Ascending aorta (tissue), 2 donors: ENCODE measurements around the gene SPRED2. TPM values are rescaled to one million over a fixed set of nuclear protein-coding genes. Genes with fewer than 3 reads are reported as not detected.
A peak's percentile ranks its signal among the peaks of the same experiment; 100 is the strongest.

Experiments
- DNase-seq, 2 donors: peaks; one replicate each; pipeline ENCODE4 v3.0.0-alpha.2; 2019; ENCODE audit warnings: low spot score in 2 of 2
- H3K27ac ChIP-seq, 2 donors: fragments of 200-600 bp; sonication (generic); one replicate each; pipeline ENCODE4 v1.5.1; 2016 to 2017; ENCODE audit warnings: mild to moderate bottlenecking in 1 of 2
- H3K27me3 ChIP-seq: fragments of 200-600 bp; sonication (generic); one replicate; pipeline ENCODE4 v1.5.1; 2017
- H3K36me3 ChIP-seq, 2 donors: fragments of 200-600 bp; sonication (generic); one replicate each; pipeline ENCODE4 v1.5.1; 2016
- H3K4me1 ChIP-seq, 2 donors: fragments of 200-600 bp; sonication (generic); one replicate each; pipeline ENCODE4 v1.5.1; 2016 to 2017; ENCODE audit warnings: mild to moderate bottlenecking in 1 of 2
- H3K4me3 ChIP-seq, 2 donors: fragments of 200-600 bp; sonication (generic); one replicate each; pipeline ENCODE4 v1.5.1; 2016 to 2017; ENCODE audit warnings: mild to moderate bottlenecking in 1 of 2
- H3K9me3 ChIP-seq, 2 donors: fragments of 200-600 bp; sonication (generic); one replicate each; pipeline ENCODE4 v1.5.1; 2016
- CTCF ChIP-seq, 3 experiments: fragments of 200-600 bp in 2 of 3; fragments of 450-650 bp in 1 of 3; sonication (generic) in 2 of 3; IDR thresholded peaks; one replicate each; pipeline ENCODE4 v1.5.1; 2016 to 2019; ENCODE audit warnings: antibody characterized with exemption in 3 of 3, mild to moderate bottlenecking in 1 of 3, moderate library complexity in 1 of 3
- intact Hi-C: fragments of 100-400 bp; cut with DNase I; formaldehyde crosslinking; loops from one replicate; pipeline ENCODE4 v1.15.1; 2023
- total RNA-seq: library from RNA; depleted of rRNA; stranded (reverse); fragments of >200 nt; gene quantifications from one replicate; pipeline ENCODE4 v1.1.0, GENCODE V29; 2016

The SPRED2 gene
- total RNA-seq, 1 donor from 2014 or later, result 18.5 TPM

DNA sequence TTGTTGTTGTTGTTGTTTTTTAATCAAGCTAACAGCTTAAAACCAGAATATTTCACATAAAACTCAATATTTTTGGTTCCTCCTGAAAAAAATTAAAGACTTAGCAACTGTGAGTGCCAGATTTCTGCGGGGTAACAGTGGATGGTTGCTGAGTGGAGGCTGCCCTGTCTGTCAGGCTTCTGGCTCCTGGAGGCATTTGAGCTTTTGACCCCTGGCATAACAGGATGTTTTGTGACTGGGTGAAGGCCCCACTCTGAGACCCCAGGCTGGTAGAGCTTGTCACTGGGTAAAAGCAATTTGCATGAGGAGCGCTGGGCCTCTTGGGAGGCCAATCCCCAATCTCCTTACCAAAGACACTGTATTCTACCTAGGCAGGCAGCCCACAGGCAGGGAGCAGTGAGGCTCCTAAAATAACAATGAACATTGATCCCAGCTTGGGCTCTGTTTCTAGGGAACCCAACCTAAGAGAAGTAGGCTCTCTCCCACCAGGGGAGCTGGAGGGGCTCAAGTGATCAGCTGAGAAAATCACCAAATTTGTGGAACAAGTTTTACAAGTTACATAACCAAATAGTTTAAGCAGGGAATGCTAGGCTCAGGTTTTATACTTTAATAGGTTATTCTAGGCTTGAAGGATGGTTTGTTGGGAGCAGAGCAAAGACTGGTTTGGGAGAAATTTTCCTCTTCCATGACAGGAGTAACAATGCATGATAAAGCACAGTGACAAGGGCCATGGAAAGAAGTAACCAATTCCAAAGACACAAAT lies 5.9 kb upstream of the SPRED2 start:
- H3K36me3 ChIP-seq, result no peaks in the 10 kb centered on the region
- intact Hi-C loops, result no loop called here
- H3K27ac ChIP-seq, result peak overlapping the region in 1 of 2 donors; percentile 87
- H3K4me3 ChIP-seq, result no peak overlapping the region
- H3K27me3 ChIP-seq, result no peaks in the 10 kb centered on the region
- no peaks in the 10 kb centered on the region for H3K9me3 ChIP-seq
- no peak for TF ChIP-seq CTCF (IDR thresholded peaks at IDR 0.05)
- no peak for DNase-seq
- peaks cover 0 to 9% of the 10 kb centered on the region in 2 donors for H3K4me1 ChIP-seq

DNA sequence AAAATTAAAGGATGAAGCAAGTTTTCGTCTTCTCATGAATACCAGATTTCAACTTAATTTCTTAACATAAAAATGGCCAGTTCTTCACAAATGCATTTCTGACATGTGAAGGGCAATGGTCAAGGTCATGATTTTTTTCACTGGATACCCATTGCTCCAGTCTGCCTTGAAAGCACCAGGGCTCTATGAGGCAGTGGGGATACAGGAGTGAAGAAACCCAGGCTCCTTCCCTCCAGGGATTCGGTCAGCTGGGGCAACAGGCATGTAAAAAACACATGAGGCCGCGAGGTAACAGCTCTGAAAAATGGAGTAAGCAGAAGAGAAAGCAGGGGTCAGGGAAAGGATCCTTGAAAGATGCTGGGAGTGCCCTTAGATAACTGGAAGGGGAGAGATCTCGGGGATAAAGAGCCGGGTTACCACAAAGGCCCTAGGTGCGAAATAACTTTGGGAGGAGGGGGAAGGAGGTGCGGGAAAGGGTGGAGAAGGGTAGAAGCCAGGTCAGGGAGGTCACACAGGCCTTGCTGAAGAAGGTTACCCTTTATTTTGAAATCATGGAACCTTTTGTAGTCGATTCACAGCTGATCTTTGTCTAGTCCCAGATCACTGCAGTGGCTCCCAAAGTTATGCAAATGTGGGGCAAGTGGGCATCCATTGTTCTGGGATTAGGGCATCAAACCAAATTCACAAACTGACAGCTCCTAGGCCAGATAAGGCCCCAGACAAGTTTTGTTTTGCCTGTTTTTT lies 5.2 kb upstream of the SPRED2 start:
- peak overlapping the region; percentile 87 to 98 for H3K27ac ChIP-seq
- no peak for TF ChIP-seq CTCF (IDR thresholded peaks at IDR 0.05)
- H3K27me3 ChIP-seq, result no peaks in the 10 kb centered on the region
- peaks cover 0 to 12% of the 10 kb centered on the region in 2 donors for H3K4me1 ChIP-seq
- H3K36me3 ChIP-seq, result no peaks in the 10 kb centered on the region
- DNase-seq, result no peak
- H3K4me3 ChIP-seq, result peak overlapping the region; percentile 73 to 91
- H3K9me3 ChIP-seq, result no peaks in the 10 kb centered on the region
- intact Hi-C loops, result loop anchor here (2.0 kb wide), 4 partner anchors 115 to 687 kb away; partner anchors contain the start of gene CEP68

- Histone ChIP-seq H3K36me3 (no peaks in the 10 kb centered on the region), H3K27ac (peak overlapping the region; percentile 87 to 98), H3K4me3 (peak overlapping the region; percentile 73 to 91), H3K9me3 (no peaks in the 10 kb centered on the region), H3K4me1 (peaks cover 0 to 12% of the 10 kb centered on the region in 2 donors), H3K27me3 (no peaks in the 10 kb centered on the region)
- TF ChIP-seq CTCF (IDR thresholded peaks at IDR 0.05), result no peak
- intact Hi-C loops, result loop anchor here (1.0 to 2.0 kb wide), 6 partner anchors 116 to 686 kb away; partner anchors contain the start of genes ACTR2, CEP68 and RAB1A
- no peak for DNase-seq
These were observed 4.4 kb upstream of the SPRED2 start for GRCh38 chr2:65436824-65437221.

DNA sequence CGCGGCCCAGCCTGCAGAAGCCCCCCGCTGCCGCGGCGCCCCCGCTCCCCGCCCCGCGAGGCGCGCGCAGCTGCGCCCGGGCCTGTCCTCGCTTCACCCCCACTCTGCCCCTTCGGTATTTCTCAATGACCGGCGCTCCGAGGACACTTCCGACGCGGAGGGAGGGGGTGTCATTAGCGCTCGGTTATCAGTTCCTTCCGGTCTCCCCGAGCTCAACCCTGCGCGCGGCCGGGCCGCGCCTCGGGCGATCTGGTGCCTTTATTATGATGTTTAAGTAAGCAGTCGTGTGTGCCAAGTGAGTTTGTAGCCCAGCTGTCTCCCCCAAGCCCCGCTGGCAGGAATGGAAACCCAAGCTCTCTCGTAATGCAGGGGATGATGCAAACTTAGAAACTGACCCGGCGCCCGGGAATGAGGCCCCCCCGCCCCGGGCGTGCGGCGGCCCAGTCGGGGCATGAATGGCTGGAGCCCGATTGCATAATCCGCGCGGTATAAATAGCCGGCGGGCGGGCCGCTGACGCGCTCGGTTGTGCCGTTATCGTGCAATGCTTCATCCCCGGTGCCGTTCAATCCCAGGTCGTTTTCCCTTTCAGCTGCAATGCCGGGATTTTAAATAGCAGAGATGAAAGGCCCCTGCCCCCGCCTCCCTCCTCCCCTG lies 3.9 kb upstream of the SPRED2 start:
- H3K9me3 ChIP-seq, result no peaks in the 10 kb centered on the region
- peak; percentile 79 to 97 for DNase-seq
- no peaks in the 10 kb centered on the region for H3K36me3 ChIP-seq
- H3K27me3 ChIP-seq, result no peaks in the 10 kb centered on the region
- no peak for TF ChIP-seq CTCF (IDR thresholded peaks at IDR 0.05)
- H3K27ac ChIP-seq, result peak overlapping the region; percentile 87 to 98
- H3K4me3 ChIP-seq, result peak overlapping the region; percentile 73 to 91
- intact Hi-C loops, result loop anchor here (1.0 to 2.0 kb wide), 6 partner anchors 117 to 685 kb away; partner anchors contain the start of genes ACTR2, CEP68 and RAB1A
- peaks cover 0 to 12% of the 10 kb centered on the region in 2 donors for H3K4me1 ChIP-seq

DNA sequence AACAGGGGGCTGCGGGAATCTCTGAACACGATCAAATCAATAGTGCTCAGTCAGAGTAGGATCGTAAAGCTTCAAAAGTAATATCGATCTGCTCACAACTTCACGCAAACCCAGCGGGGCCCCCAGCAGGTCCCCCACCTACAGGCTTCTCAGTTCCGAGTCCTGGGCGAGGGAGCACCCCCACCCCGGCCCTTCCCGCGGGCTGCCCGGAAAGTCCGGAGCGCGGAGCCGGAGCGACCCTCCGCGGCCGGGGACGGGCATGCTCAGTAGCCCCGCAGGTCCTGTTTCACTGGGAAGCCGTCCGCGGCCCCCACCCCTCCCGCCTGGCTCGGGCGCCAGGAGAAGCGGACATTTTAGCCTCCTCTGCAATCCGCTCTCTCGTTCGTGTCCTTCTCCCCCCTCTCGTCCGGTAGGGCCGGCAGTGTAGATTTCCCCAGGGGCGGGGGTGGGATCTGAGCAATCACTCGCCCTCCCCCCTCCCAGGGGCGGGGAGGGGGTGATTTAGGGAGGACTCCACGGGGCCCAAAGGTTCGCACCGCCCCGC lies 3.3 kb upstream of the SPRED2 start:
- intact Hi-C loops, result loop anchor here (1.0 to 2.0 kb wide), 6 partner anchors 117 to 685 kb away; partner anchors contain the start of genes ACTR2, CEP68 and RAB1A
- Histone ChIP-seq H3K4me1 (peaks cover 0 to 12% of the 10 kb centered on the region in 2 donors), H3K4me3 (peak overlapping the region; percentile 73 to 91), H3K27ac (peak overlapping the region; percentile 87 to 98), H3K9me3 (no peaks in the 10 kb centered on the region), H3K27me3 (no peaks in the 10 kb centered on the region), H3K36me3 (no peaks in the 10 kb centered on the region)
- DNase-seq, result peak; percentile 62 to 93
- peak in 1 of 3 experiments; percentile 16 for TF ChIP-seq CTCF (IDR thresholded peaks at IDR 0.05)
